ENCODE results near the gene SLC29A2.
A peak's percentile ranks its signal among the peaks of the same experiment; 100 is the strongest.
"Not testable (repeated sequence)": the region's sequence is repeated elsewhere in the genome, so short reads cannot be mapped to it uniquely, and the experiment has no call there.

SLC29A2 gene

DNA sequence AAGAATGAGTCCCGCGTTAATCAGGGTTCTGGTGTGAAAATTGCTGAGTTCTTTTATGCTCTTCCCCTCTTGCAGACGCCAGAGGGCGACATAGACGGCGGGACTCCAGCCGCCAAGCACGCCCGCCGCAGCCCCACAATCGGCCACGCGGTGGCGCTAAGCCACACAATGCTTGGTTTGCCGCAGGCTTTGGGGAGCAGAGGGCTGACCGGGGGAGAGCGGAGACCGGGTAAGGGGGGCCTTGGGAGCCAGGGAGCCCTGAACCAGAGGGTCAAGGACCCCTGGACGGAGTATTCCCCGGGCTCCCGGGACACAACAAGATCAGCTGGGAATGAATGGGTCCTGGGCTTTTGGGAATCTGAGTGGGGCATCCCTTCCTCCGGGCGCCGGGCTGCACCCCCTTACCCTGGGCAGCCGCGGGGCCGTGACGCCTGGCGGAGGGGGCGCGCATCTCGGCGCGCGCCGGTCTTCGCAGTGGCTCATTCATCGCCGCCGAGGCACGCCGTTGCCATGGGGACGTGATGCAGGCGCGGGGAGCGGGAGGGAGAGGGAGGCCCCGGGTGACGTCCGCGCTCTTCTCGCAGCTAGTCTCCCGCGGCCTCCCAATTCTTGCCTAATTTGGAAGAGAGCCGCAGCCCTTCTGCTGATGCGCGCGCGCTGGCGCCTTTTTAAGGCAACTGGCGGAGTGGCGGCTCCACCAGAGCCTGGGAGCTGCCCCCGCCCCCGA, 37.1 kb upstream of the SLC29A2 start:
- peak; percentile 93 for DNase-seq (ENCODE audit: low spot score)
- Histone ChIP-seq H3K4me3 (peak overlapping the region; percentile 77), H3K27ac (peak overlapping the region; percentile 67 to 81)
- TF ChIP-seq, protein P1, sequence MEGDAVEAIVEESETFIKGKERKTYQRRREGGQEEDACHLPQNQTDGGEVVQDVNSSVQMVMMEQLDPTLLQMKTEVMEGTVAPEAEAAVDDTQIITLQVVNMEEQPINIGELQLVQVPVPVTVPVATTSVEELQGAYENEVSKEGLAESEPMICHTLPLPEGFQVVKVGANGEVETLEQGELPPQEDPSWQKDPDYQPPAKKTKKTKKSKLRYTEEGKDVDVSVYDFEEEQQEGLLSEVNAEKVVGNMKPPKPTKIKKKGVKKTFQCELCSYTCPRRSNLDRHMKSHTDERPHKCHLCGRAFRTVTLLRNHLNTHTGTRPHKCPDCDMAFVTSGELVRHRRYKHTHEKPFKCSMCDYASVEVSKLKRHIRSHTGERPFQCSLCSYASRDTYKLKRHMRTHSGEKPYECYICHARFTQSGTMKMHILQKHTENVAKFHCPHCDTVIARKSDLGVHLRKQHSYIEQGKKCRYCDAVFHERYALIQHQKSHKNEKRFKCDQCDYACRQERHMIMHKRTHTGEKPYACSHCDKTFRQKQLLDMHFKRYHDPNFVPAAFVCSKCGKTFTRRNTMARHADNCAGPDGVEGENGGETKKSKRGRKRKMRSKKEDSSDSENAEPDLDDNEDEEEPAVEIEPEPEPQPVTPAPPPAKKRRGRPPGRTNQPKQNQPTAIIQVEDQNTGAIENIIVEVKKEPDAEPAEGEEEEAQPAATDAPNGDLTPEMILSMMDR (IDR thresholded peaks at IDR 0.05), result peak; percentile 100

DNA sequence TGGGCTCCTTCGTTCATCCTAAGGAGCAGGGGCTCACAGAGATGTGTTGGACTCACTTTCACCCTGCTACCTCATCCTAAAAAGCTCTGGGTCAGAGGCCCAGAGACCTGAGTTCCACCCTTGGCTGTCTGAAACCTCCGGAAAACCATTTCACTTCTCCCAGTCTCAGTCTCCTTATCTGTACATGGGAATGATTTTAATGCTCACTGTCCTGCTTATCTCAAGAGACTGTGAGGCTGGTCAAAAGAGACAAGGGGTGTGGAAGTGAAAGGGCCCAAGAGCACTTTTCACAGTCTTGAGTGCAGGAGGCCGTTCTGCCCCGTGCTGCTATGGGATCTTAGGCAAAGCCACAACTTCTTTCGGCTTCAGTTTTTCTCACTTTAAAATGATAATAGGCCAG, 36.1 kb upstream of the SLC29A2 start:
- Histone ChIP-seq H3K27ac (no peak overlapping the region), H3K4me3 (no peak overlapping the region)
- DNase-seq (ENCODE audit: low spot score), result no peak
- TF ChIP-seq, protein P1 (IDR thresholded peaks at IDR 0.05), result no peak

DNA sequence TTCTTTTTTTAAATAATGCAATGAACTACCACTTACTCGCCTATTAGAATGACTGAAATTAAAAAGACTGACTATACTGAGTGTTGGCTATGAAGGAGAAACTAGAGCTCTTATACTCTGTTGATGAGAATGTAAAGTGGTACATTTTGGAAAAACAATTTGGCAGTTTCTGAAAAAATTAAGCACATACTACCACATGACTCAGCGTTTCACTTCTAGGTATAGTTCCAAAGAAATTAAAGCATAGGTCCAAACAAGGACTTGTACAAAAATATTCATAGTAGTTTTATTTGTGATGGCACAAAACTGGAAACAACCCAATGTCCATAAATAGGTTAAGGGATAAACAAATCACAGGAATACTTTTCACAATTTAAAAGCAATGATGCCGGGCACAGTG, 22.4 kb upstream of the SLC29A2 start:
- no peak overlapping the region for H3K4me3 ChIP-seq
- TF ChIP-seq, protein P1 (IDR thresholded peaks at IDR 0.05), result no peak
- DNase-seq (ENCODE audit: low spot score), result no peak
- no peak overlapping the region for H3K27ac ChIP-seq

DNA sequence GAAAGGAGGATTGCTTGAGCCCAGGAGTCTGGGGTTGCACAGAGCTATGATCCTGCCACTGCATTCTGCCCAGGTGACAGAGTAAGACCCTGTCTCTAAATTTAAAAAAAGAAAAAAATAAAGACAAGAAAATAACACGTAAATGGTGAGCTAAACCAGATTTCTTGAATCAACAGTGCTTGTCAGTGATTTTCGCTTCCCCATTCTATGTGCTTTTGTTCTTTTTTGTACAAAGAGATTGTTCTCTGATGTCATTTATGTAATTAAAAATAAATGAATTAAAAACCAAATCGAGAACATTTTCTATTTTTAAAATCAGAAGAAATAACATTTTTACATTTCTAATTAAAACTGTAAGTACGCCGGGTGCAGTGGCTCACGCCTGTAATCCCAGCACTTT, 19.8 kb upstream of the SLC29A2 start:
- no peak for DNase-seq (ENCODE audit: low spot score)
- no peak overlapping the region for H3K27ac ChIP-seq
- TF ChIP-seq, protein P1 (IDR thresholded peaks at IDR 0.05), result no peak
- no peak overlapping the region for H3K4me3 ChIP-seq

DNA sequence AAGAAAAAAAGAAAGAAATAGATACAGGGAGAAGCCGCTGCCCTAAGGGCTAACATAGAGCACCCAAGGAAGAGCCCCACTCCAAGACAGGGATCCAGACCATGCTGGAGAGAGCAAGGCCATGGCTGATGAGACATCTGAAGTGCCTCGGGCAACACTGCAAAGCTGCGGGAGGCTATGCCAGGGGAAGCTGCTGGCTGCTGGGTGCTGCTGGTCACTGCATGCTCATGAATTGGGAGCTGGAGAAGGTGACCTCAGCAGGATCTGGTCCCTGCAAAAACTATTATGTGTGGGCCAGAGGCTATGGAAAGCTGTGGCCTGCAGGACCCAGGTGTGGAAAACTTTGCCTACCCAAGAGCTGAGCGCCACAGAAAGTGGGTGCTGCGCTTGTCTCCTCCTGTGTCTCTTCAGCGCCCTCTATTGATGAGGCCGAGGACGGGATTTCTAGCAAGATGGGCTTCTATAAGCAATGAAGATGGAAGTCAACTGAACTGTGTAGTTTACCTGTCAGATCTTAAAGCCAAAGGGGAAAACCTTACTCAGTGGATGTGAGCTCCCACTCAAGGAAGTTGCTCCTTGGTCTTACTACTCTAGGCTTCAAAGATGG, 17.3 kb upstream of the SLC29A2 start:
- Histone ChIP-seq H3K4me3 (no peak overlapping the region), H3K27ac (no peak overlapping the region)
- DNase-seq (ENCODE audit: low spot score), result no peak
- TF ChIP-seq, protein P1 (IDR thresholded peaks at IDR 0.05), result peak; percentile 32

DNA sequence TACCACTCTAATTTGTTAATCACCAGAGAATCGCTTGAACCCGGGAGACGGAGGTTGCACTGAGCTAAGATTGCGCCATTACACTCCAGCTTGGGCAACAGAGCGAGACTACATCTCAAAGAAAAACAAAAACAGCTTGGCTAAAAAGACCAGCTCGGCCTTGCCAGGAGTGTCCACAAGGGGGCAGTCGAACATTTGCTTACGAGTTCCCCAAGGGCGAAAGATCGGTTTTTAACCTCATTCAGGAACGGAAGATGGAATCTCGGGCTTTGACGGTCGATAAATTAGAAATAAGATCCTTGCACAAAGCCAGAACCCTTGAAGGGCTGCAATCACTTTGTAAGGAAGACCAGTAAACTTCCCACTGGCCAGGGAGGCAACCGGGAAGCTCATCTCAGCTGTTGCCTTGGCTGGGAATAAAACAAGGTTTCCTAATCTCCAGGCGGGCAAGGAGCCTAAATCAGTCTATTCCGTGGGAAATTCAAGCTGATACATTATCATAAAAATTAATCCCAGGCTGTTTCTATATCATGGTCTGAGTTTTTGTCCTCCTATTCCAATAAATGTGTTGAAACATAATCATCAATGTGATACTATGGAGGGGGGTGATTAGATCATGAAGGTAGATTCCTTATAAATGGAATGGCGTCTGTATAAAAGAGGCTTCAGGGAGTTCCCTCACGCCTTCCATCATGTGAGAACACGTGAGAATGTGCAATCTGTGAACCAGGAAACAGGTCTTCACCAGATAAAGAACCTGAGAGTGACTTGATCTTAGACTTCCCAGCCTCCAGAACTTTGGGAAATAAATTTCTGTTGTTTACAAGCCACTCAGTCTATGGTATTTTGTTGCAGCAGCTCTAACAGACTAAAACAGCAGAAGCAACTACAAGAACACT, 14.9 kb upstream of the SLC29A2 start:
- no peak overlapping the region for H3K27ac ChIP-seq
- peak overlapping the region; percentile 54 for H3K4me3 ChIP-seq
- peak; percentile 84 for DNase-seq (ENCODE audit: low spot score)
- TF ChIP-seq, protein P1 (IDR thresholded peaks at IDR 0.05), result peak; percentile 89

DNA sequence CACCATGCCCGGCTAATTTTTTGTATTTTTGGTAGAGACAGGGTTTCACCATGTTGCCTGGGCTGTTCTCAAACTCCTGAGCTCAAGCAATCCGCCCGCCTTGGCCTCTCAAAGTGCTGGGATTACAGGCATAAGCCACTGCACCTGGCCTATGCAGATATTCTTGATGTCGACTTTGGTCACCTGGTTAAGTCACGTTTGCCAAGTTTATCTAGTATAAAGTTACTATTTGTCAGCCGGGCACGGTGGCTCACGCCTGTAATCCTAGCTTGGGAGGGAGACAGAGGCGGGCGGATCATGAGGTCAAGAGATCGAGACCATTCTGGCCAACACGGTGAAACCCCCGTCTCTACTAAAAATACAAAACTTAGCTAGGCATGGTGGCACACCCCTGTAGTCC, 12.8 kb upstream of the SLC29A2 start:
- not testable (repeated sequence) for DNase-seq (ENCODE audit: low spot score); H3K4me3 ChIP-seq; H3K27ac ChIP-seq

DNA sequence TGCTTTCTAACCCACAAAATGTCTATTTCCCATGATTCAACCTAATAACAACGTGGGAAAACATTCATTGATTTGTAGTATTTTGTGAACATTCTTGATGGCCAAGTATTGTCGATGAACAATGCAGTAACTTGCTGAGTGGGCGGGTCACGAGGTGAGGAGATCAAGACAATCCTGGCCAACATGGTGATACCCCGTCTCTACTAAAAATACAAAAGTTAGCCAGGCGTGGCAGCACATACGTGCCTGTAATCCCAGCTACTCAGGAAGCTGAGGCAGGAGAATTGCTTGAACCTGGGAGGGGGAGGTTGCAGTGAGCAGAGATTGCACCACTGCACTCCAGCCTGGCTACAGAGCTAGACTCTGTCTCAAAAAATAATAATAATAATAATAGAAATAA, 8.7 kb upstream of the SLC29A2 start:
- H3K4me3 ChIP-seq; DNase-seq (ENCODE audit: low spot score); H3K27ac ChIP-seq: not testable (repeated sequence)

DNA sequence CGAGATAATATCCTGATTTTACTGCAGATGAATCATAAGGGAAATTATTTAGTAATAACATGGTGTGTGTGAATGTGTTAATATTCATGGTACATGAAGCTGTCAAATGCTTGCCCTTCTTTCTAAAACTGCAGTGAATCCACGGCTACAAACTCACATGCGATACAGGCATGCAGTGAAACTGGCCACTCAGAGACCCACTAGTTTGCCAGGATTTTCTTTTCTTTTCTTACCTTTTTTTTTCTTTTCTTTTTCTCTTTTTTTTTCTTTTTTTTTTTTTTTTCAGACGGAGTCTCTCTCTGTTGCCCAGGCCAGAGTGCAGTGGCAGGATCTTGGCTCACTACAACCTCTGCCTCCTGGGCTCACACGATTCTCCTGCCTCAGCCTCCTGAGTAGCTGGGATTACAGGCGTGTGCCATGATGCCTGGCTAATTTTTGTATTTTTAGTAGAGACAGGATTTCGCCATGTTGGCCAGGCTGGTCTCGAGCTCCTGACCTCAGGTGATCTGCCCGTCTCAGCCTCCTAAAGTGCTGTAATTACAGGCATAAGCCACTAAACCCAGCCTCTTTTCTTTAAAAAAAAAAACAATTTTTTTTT, 2.2 kb upstream of the SLC29A2 start:
- not testable (repeated sequence) for H3K4me3 ChIP-seq; DNase-seq (ENCODE audit: low spot score); H3K27ac ChIP-seq

Measured in coronary artery (tissue), 2 donors.